HepG2 (cell line): Measurements from ENCODE around the gene CSTB. TPM values are rescaled to one million over a fixed set of nuclear protein-coding genes. Genes with fewer than 3 reads are reported as not detected.

Source experiments
- AKAP8 ChIP-seq: sonication (generic); formaldehyde crosslinking; IDR thresholded peaks from 2 replicates; pipeline ENCODE4 v1.5.1; 2020; ENCODE audit warnings: mild to moderate bottlenecking, missing genetic modification reagents
- ATF3 ChIP-seq: sonication (generic); formaldehyde crosslinking; IDR thresholded peaks from 2 replicates; pipeline ENCODE4 v1.4.0; 2020; ENCODE audit warnings: missing genetic modification reagents
- ATM ChIP-seq: fragments of 450-650 bp; IDR thresholded peaks from 2 replicates; pipeline ENCODE4 v1.7.1; 2017; ENCODE audit warnings: mild to moderate bottlenecking, borderline replicate concordance
- CEBPG ChIP-seq: IDR thresholded peaks from 2 replicates; pipeline ENCODE4 v1.6.1; 2016
- FOSL1 ChIP-seq: sonication (generic); formaldehyde crosslinking; IDR thresholded peaks from 2 replicates; pipeline ENCODE4 v1.9.0; 2021; ENCODE audit warnings: missing genetic modification reagents, borderline replicate concordance
- HMGA1 ChIP-seq: sonication (generic); formaldehyde crosslinking; conservative IDR thresholded peaks from 2 replicates; pipeline ENCODE4 v1.4.0; 2020; ENCODE audit warnings: missing genetic modification reagents
- HNRNPH1 ChIP-seq: fragments of 200-400 bp; formaldehyde crosslinking; optimal IDR thresholded peaks from 2 replicates; pipeline ENCODE3; 2017; ENCODE audit warnings: mild to moderate bottlenecking, low read depth, low read length
- NR2F1 ChIP-seq, 2 experiments: fragments of 450-650 bp in 1 of 2; formaldehyde crosslinking in 1 of 2; IDR thresholded peaks; 2 replicates each; pipeline versions ENCODE4 v1.5.0 to v1.6.1; 2016 to 2020; ENCODE audit warnings: mild to moderate bottlenecking in 1 of 2, missing compliant biosample characterization in 1 of 2, missing genetic modification reagents in 1 of 2, moderate library complexity in 1 of 2
- RAD51 ChIP-seq: fragments of 450-650 bp; IDR thresholded peaks from 2 replicates; pipeline ENCODE4 v1.6.1; 2016; ENCODE audit warnings: borderline replicate concordance
- SNAPC2 ChIP-seq: sonication (generic); formaldehyde crosslinking; IDR thresholded peaks from 2 replicates; pipeline ENCODE4 v1.8.1; 2022; ENCODE audit warnings: mild to moderate bottlenecking, missing genetic modification reagents
- TAF1 ChIP-seq: sonication (generic); formaldehyde crosslinking; IDR thresholded peaks from 2 replicates; pipeline ENCODE4 v1.4.0; 2020; ENCODE audit warnings: missing genetic modification reagents
- ZNF256 ChIP-seq: sonication (generic); formaldehyde crosslinking; conservative IDR thresholded peaks from 2 replicates; pipeline ENCODE4 v1.4.0; 2020; ENCODE audit warnings: missing genetic modification reagents
- ZNF563 ChIP-seq: sonication (generic); formaldehyde crosslinking; IDR thresholded peaks from 2 replicates; pipeline ENCODE4 v1.8.0; 2022; ENCODE audit warnings: mild to moderate bottlenecking, moderate library complexity, missing genetic modification reagents
- ZNF674 ChIP-seq: sonication (generic); formaldehyde crosslinking; IDR thresholded peaks from 2 replicates; pipeline ENCODE4 v1.5.0; 2020; ENCODE audit warnings: low read depth, mild to moderate bottlenecking, missing genetic modification reagents
- ZNF839 ChIP-seq: sonication (generic); formaldehyde crosslinking; IDR thresholded peaks from 2 replicates; pipeline ENCODE4 v1.4.0; 2020; ENCODE audit warnings: missing genetic modification reagents, mild to moderate bottlenecking, borderline replicate concordance
- ZNF879 ChIP-seq: sonication (generic); formaldehyde crosslinking; IDR thresholded peaks from 2 replicates; pipeline ENCODE4 v1.8.1; 2023; ENCODE audit warnings: missing genetic modification reagents
- polyA plus RNA-seq, 8 experiments: library from polyadenylated mRNA; depleted of rRNA in 3 of 8; stranded (reverse) in 7 of 8; unstranded in 1 of 8; fragments of >200 nt; fragmentation: Illumina TruSeq in 4 of 8; extraction: Trizol in 4 of 8; gene quantifications; 2 replicates each; pipeline versions ENCODE4 v1.2.1 to v1.2.3, GENCODE V29; 2011 to 2016; ENCODE audit warnings: low read depth in 4 of 8, missing spikeins in 1 of 8, mixed read lengths in 1 of 8; ENCODE audit not compliant: insufficient read depth in 1 of 8
- total RNA-seq, 5 experiments: library from RNA; depleted of rRNA; stranded (reverse); fragments of >200 nt; fragmentation: Illumina TruSeq; extraction: Trizol; gene quantifications; 2 replicates each; pipeline ENCODE4 v1.2.3, GENCODE V29; 2016; ENCODE audit warnings: low read depth in 1 of 5
- TF ChIP-seq, protein P1 (sequence below): sonication (generic); formaldehyde crosslinking; IDR thresholded peaks from 2 replicates; pipeline ENCODE4 v1.5.0; 2020; ENCODE audit warnings: mild to moderate bottlenecking, missing genetic modification reagents
- TF ChIP-seq, protein P2 (sequence below): sonication (generic); formaldehyde crosslinking; IDR thresholded peaks from 2 replicates; pipeline ENCODE4 v1.8.0; 2022; ENCODE audit warnings: missing genetic modification reagents, low read depth, mild to moderate bottlenecking, borderline replicate concordance
- TF ChIP-seq, protein P3 (sequence below): sonication (generic); formaldehyde crosslinking; IDR thresholded peaks from 2 replicates; pipeline ENCODE4 v1.4.0; 2020; ENCODE audit warnings: low read depth, mild to moderate bottlenecking, missing genetic modification reagents
- TF ChIP-seq, protein P4 (sequence below): sonication (generic); formaldehyde crosslinking; IDR thresholded peaks from 2 replicates; pipeline ENCODE4 v1.5.0; 2020; ENCODE audit warnings: missing genetic modification reagents
- TF ChIP-seq, protein P5 (sequence below): sonication (generic); formaldehyde crosslinking; IDR thresholded peaks from 2 replicates; pipeline ENCODE4 v1.5.1; 2020; ENCODE audit warnings: mild to moderate bottlenecking, missing genetic modification reagents, moderate library complexity

CSTB gene
- total and polyA plus RNA-seq, 2 of the 13 experiments (the other 11 are each of a cell fraction or from before 2014, with no cell fraction given): 11.7 to 94.1 TPM

GRCh38 chr21:43783098-43783700 lies 7.1 kb upstream of the CSTB start (continued):
- TF ChIP-seq, protein P1, sequence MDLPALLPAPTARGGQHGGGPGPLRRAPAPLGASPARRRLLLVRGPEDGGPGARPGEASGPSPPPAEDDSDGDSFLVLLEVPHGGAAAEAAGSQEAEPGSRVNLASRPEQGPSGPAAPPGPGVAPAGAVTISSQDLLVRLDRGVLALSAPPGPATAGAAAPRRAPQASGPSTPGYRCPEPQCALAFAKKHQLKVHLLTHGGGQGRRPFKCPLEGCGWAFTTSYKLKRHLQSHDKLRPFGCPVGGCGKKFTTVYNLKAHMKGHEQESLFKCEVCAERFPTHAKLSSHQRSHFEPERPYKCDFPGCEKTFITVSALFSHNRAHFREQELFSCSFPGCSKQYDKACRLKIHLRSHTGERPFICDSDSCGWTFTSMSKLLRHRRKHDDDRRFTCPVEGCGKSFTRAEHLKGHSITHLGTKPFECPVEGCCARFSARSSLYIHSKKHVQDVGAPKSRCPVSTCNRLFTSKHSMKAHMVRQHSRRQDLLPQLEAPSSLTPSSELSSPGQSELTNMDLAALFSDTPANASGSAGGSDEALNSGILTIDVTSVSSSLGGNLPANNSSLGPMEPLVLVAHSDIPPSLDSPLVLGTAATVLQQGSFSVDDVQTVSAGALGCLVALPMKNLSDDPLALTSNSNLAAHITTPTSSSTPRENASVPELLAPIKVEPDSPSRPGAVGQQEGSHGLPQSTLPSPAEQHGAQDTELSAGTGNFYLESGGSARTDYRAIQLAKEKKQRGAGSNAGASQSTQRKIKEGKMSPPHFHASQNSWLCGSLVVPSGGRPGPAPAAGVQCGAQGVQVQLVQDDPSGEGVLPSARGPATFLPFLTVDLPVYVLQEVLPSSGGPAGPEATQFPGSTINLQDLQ: no peak
- TF ChIP-seq, protein P2, sequence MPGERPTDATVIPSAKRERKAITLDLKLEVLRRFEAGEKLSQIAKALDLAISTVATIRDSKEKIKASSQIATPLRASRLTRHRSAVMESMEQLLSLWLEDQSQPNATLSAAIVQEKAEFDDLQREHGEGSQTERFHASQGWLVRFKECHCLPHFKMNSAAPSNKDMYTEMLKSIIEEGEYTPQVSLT: 0 out of 2 replicates have a peak, but pooled peaks have one; percentile 39
- TF ChIP-seq TAF1 (CRISPR knock-in tag) (peak; percentile 54; the same call in 1 of the 2 replicates), ZNF563 (CRISPR knock-in tag) (peak; percentile 38; the same call in 1 of the 2 replicates), SNAPC2 (CRISPR knock-in tag) (peak; percentile 77; the same call in 1 of the 2 replicates), HMGA1 (no peak), ZNF839 (CRISPR knock-in tag) (no peak), FOSL1 (CRISPR knock-in tag) (no peak), ATF3 (no peak), RAD51 (no peak), NR2F1 (CRISPR knock-in tag; IDR thresholded peaks at IDR 0.05) (no peak), AKAP8 (no peak), ZNF256 (CRISPR knock-in tag) (no peak), ZNF674 (CRISPR knock-in tag) (no peak; the same call in 1 of the 2 replicates), ATM (no peak), CEBPG (CRISPR knock-in tag) (peak; percentile 98), ZNF879 (CRISPR knock-in tag) (no peak), HNRNPH1 (no peak)
- TF ChIP-seq, protein P3, sequence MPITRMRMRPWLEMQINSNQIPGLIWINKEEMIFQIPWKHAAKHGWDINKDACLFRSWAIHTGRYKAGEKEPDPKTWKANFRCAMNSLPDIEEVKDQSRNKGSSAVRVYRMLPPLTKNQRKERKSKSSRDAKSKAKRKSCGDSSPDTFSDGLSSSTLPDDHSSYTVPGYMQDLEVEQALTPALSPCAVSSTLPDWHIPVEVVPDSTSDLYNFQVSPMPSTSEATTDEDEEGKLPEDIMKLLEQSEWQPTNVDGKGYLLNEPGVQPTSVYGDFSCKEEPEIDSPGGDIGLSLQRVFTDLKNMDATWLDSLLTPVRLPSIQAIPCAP: no peak
- TF ChIP-seq, protein P4, sequence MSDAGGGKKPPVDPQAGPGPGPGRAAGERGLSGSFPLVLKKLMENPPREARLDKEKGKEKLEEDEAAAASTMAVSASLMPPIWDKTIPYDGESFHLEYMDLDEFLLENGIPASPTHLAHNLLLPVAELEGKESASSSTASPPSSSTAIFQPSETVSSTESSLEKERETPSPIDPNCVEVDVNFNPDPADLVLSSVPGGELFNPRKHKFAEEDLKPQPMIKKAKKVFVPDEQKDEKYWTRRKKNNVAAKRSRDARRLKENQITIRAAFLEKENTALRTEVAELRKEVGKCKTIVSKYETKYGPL (CRISPR knock-in tag): no peak
- TF ChIP-seq, protein P5, sequence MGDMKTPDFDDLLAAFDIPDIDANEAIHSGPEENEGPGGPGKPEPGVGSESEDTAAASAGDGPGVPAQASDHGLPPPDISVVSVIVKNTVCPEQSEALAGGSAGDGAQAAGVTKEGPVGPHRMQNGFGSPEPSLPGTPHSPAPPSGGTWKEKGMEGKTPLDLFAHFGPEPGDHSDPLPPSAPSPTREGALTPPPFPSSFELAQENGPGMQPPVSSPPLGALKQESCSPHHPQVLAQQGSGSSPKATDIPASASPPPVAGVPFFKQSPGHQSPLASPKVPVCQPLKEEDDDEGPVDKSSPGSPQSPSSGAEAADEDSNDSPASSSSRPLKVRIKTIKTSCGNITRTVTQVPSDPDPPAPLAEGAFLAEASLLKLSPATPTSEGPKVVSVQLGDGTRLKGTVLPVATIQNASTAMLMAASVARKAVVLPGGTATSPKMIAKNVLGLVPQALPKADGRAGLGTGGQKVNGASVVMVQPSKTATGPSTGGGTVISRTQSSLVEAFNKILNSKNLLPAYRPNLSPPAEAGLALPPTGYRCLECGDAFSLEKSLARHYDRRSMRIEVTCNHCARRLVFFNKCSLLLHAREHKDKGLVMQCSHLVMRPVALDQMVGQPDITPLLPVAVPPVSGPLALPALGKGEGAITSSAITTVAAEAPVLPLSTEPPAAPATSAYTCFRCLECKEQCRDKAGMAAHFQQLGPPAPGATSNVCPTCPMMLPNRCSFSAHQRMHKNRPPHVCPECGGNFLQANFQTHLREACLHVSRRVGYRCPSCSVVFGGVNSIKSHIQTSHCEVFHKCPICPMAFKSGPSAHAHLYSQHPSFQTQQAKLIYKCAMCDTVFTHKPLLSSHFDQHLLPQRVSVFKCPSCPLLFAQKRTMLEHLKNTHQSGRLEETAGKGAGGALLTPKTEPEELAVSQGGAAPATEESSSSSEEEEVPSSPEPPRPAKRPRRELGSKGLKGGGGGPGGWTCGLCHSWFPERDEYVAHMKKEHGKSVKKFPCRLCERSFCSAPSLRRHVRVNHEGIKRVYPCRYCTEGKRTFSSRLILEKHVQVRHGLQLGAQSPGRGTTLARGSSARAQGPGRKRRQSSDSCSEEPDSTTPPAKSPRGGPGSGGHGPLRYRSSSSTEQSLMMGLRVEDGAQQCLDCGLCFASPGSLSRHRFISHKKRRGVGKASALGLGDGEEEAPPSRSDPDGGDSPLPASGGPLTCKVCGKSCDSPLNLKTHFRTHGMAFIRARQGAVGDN (CRISPR knock-in tag): peak; percentile 94
